Adipose tissue (tissue), 3 donors: ENCODE measurements around the gene TMEM69. TPM values are rescaled to one million over a fixed set of nuclear protein-coding genes. Genes with fewer than 3 reads are reported as not detected.

Experiments
- H3K27ac ChIP-seq: one replicate; pipeline ENCODE4 v1.5.1; 2013; ENCODE audit warnings: low read depth, low read length
- WGBS, 3 donors: extraction: QIAGEN DNeasy Blood & Tissue Kit; methylation state at CpG; one replicate each; pipeline ENCODE4 v1.1.7; 2013; 5-methylcytosine and 5-hydroxymethylcytosine counted together
- polyA plus RNA-seq, 3 donors: library from polyadenylated mRNA; stranded (reverse); fragments of 200-250 nt; gene quantifications; one replicate each; pipeline ENCODE4 v1.2.3, GENCODE V29; 2013
- donor health status: healthy with polysubstance abuse.
- donor health status: Bipolar disorder and iron deficiency.
- donor health status: healthy.

Gene TMEM69, protein sequence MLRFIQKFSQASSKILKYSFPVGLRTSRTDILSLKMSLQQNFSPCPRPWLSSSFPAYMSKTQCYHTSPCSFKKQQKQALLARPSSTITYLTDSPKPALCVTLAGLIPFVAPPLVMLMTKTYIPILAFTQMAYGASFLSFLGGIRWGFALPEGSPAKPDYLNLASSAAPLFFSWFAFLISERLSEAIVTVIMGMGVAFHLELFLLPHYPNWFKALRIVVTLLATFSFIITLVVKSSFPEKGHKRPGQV
- 10 to 100 TPM; 13.8 to 18.2 (median 16.7) TPM for polyA plus RNA-seq

DNA sequence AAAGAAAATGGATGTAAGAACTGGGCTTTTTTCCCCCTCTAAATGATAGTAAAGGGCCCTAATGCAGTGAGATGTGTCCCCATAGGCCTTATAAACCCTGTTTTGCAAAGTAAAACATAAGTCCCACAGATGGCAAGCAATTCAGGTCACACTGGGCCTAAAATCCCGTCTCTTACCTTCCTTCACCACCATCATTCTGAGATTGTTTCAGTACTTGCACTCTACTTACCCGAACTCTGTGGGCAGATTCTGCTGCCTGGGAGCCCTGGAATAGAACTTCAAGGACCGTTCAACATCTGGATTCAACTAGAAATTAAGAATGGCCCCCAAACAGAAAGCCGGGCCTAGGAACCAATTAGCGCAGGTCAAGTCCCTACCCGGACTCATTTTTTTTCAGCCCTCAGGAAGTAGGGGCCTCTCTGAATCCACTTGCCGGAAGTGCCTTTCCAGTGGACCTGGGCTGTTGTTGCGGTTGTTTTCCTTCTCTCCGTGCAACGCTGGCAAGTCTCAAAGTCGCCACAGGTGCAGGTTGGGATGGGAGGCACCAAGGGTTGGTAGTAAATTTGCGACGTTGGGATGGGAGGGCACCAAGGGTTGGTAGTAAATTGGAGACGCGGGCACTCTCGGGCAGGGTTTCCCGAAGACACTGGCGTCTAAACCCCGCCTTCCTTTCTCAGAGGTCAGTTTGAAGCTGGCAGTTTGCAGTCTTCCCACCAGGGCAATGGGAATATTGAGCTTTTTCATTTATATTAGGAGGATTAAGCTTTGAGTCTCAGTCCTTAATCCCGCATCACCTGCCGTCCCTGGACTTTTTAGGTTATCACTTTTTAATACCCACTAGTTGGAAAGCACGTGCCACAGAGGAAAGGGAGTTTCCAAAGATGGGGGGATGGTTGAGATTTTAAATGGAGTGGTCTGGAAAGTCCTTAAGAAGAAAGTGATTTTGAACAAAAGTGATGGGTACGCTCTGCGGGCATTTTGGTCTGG, at the start of gene TMEM69:
Gene TMEM69, plus strand, starts transcription at position 428 of the 987 bp plus-strand sequence. CDS start 2,888 bp downstream, outside the sequence.
- H3K27ac ChIP-seq, result peak within 1 kb of the TSS; percentile 92
- 1 to 2% (median 1%) methylated on average over 24 of the region's 24 CpGs for WGBS, 3 donors

DNA sequence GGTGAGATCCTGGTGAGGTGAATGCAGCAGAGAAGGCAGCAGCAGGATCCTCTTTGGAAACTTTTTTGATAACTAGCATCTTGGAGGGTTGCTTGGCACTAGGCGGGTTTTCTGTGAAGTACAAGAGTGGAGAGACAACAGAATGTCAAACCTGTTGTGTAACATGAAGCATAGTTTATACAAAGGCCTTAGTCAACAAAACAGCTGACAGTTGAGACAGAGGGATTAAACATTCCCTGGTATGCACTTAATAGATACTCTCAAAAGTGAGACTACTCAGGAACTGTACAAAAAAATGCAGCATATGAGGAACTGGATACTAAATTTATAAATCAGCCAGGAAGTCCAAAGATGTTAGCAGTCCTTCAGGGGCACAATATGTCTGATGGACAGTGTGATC, 47.7 kb upstream of the TMEM69 start:
- H3K27ac ChIP-seq, result no peak overlapping the region
- WGBS, 3 donors, result 97 to 100% (median 100%) methylated on average over 1 of the region's 1 CpG

DNA sequence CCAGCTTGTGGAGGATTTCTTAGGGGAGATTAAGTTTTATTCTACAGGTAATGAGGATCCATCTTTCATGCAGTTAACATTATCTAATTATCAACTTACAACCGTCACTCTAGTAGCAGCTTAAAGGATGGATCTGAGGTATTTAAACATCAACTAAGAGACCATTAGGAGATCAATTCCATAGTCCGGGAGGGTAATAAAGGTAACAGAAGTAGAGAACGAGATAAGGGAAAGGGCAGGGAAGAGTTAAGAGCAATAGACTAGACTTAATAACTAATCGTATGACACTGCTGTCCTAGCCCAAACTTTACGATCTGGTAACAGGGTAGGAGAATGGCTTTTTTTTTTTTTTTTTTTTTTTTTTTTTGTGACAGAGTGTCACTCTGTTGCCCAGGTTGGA, 44.7 kb upstream of the TMEM69 start:
- H3K27ac ChIP-seq, result no peak overlapping the region
- 61 to 86% (median 66%) methylated on average over 5 of the region's 5 CpGs for WGBS, 3 donors

DNA sequence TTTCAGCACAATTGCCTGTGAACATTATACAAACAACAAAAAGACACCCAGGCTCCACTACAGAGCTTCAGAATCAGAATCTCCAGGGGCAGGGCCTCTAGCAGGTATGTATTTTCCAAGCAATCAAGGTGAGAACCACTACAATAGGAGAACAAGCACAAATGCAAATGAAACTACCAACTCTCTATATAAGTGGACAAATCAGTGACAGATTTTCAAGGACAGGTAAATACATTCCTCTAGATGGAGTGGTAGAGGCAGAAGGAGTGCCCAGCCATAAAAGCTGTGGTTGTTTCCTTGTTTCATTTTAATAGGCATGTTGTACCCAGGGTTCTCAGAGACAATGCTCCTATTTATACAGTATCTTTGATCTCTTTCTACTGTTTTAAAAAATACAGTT, 44.0 kb upstream of the TMEM69 start:
- no peak overlapping the region for H3K27ac ChIP-seq

- no peak overlapping the region for H3K27ac ChIP-seq
- 70 to 93% (median 92%) methylated on average over 2 of the region's 2 CpGs for WGBS, 3 donors
Observed at GRCh38 chr1:45644661-45645060, 43.3 kb upstream of the TMEM69 start.

GRCh38 chr1:45647248-45648021, 40.5 kb upstream of the TMEM69 start:
- WGBS, 3 donors, result 79 to 85% (median 81%) methylated on average over 9 of the region's 9 CpGs
- no peak overlapping the region for H3K27ac ChIP-seq

GRCh38 chr1:45654540-45655280, 33.3 kb upstream of the TMEM69 start:
- no peak overlapping the region for H3K27ac ChIP-seq
- WGBS, 3 donors, result 91 to 94% (median 93%) methylated on average over 12 of the region's 12 CpGs

- 96 to 97% (median 97%) methylated on average over 3 of the region's 3 CpGs for WGBS, 3 donors
Observed at GRCh38 chr1:45656573-45657226, 31.3 kb upstream of the TMEM69 start.

GRCh38 chr1:45658171-45658570, 29.8 kb upstream of the TMEM69 start:
- WGBS, 3 donors, result 21 to 82% (median 79%) methylated on average over 2 of the region's 2 CpGs
- H3K27ac ChIP-seq, result no peak overlapping the region

More at GRCh38 chr1:45656573-45657226, 31.3 kb upstream of the TMEM69 start:
- no peak overlapping the region for H3K27ac ChIP-seq

DNA sequence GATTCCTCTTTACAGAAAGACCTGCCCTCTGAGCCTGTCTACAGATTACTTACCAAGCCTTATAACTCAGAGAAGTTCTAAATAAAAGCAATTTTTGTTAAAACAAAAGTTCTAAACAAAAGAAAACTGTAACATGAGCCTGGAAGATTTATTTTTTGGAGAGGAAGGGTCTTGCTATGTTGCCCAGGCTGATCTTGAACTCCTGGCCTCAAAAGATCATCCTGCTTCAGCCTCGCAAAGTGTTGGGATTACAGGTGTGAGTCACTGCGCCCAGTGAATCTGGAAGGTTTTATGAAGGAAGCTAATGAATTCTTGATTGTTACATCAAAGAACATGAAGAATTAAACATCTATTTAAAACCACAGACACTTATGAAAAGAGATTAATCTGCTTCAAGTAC, 28.8 kb upstream of the TMEM69 start:
- 95 to 98% (median 95%) methylated on average over 2 of the region's 2 CpGs for WGBS, 3 donors
- no peak overlapping the region for H3K27ac ChIP-seq

DNA sequence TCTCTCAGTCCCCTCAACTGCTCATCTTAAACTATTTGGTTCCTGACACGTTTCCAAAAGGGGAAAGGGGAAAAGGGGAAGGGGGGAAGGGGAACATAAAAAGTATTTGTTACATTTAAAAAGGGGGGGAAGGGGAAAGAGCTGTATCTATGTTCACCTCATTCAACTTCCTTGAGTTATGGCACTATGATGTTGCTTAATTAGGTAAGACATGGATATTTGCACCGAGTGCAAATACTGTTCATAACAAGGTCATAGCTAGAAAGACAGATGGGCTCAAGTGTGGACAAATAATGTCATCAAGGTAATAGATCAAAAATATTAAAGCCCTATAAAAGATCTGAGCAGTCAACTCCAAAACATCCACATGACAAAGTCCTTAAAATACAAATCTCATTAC, 27.6 kb upstream of the TMEM69 start:
- no peak overlapping the region for H3K27ac ChIP-seq
- 40 to 64% (median 57%) methylated on average over 2 of the region's 2 CpGs for WGBS, 3 donors

- no peak overlapping the region for H3K27ac ChIP-seq
- 89 to 94% (median 91%) methylated on average over 2 of the region's 2 CpGs for WGBS, 3 donors
Observed at GRCh38 chr1:45666836-45667235, 21.1 kb upstream of the TMEM69 start.

- H3K27ac ChIP-seq, result no peak overlapping the region
- WGBS, 3 donors, result 72 to 92% (median 86%) methylated on average over 8 of the region's 8 CpGs
Observed at GRCh38 chr1:45667321-45668111, 20.5 kb upstream of the TMEM69 start.

- H3K27ac ChIP-seq, result no peak overlapping the region
- WGBS, 3 donors, result 95 to 96% (median 96%) methylated on average over 4 of the region's 4 CpGs
Observed at GRCh38 chr1:45668526-45668925, 19.5 kb upstream of the TMEM69 start.

DNA sequence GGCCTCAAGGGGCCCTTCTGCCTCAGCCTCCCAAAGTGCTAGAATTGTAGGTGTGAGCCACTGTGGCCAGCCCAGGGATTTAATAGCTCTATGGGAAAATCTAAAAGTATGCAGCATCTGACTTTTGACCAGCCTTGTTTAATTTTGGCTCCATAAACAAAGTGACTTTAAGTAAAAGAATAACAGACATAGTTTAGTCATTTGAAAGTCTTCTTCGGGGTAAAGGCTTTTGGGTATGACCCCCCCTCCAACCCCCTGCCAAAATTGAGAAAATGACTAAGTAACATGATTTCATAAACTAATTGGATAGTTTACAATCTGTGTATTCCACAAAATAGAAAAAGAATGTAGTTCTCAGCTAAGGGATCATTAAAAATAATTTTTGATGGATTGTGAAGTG, 18.6 kb upstream of the TMEM69 start:
- WGBS, 3 donors, result 29 to 69% (median 63%) methylated on average over 1 of the region's 1 CpG
- H3K27ac ChIP-seq, result no peak overlapping the region

DNA sequence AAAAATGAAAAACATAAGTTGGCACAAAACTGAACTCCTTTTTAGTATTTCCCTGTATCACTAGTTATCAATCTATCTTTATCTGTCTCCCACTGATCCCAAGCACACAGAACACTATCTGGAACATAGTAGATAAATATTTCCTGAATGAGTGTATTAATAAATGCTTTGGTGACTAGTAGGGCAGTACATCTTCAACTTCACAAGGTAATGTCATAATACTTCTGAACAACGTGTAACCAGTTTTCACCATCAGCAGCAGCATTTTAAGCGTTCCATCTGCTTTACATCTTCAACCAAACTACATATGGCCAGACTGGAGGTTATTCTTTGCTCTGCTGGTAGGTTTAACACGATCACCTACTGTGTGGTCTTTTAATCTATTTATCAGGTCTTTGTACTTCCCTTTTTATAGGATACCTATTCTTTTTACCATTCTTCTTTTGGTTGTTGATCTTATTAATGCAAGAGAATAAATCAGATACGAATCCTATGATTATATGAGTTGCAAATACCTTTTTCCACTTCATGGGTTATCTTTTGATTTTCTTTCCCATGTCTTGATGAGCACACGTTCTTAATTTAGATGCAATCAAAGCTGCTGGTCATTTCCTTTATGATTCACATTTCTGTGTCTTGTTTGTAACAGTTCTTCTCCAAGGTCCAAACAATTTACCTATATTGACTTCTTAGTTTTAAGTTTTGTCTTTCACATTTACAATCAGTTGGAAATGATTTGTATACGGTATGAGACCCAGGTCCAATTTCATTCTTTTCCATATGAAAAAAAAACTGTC, 17.9 kb upstream of the TMEM69 start:
- WGBS, 3 donors, result 74 to 75% (median 75%) methylated on average over 6 of the region's 6 CpGs
- H3K27ac ChIP-seq, result no peak overlapping the region
